HG02870 (cell line): ENCODE measurements around the gene MAP1A.
"Not testable (repeated sequence)": the region's sequence is repeated elsewhere in the genome, so short reads cannot be mapped to it uniquely, and the experiment has no call there.

Experiments used
- ATAC-seq: cut with Tn5 transposase; IDR thresholded peaks from one replicate; pipeline ENCODE4 v1.9.1; 2021; ENCODE audit warnings: mild to moderate bottlenecking, moderate library complexity; ENCODE audit not compliant: unreplicated experiment

Gene MAP1A

DNA sequence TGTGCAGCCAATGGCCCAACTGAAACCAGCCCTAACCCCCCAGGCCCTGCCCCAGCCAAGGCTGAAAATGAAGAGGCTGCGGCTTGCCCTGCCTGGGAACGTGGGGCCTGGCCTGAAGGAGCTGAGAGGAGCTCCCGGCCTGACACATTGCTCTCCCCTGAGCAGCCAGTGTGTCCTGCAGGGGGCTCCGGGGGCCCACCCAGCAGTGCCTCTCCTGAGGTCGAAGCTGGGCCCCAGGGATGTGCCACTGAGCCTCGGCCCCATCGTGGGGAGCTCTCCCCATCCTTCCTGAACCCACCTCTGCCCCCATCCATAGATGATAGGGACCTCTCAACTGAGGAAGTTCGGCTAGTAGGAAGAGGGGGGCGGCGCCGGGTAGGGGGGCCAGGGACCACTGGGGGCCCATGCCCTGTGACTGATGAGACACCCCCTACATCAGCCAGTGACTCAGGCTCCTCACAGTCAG lies 11.2 kb downstream of the MAP1A start:
- no peak for ATAC-seq

- no peak for ATAC-seq
Observed at GRCh38 chr15:43529141-43529540, 11.7 kb downstream of the MAP1A start.

GRCh38 chr15:43529587-43530345 lies 12.4 kb downstream of the MAP1A start:
- no peak for ATAC-seq

DNA sequence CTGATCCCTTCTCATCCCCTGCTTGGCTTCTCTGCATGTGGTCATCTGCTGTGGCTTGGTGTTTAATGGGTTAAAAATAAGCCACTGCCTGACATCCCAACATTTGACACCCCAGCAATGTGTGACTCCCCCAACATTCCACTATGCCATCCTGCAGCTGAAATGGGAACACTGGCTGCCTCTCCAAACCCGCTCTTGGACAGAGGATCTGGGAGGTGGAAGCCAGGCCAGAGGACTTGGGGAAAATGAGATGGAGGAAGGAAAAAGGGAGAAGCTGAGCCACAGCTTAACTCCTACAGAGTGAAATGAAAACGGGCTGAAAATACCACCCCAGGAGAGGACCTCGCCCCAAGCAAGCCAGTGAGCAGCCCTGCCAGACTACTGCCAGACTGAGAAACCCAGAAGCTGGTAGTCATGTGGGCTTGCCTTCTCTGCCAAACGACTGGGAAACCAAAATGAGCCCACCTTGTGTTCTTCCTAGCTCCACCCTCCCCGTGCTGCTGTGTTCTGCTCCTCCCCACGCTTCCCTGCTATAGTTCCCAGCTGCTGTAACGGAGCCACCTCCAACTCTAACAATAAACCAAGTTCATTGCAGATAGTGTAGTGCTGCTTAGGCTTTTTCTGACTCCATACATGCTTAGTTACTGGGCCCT lies 13.7 kb downstream of the MAP1A start:
- no peak for ATAC-seq

DNA sequence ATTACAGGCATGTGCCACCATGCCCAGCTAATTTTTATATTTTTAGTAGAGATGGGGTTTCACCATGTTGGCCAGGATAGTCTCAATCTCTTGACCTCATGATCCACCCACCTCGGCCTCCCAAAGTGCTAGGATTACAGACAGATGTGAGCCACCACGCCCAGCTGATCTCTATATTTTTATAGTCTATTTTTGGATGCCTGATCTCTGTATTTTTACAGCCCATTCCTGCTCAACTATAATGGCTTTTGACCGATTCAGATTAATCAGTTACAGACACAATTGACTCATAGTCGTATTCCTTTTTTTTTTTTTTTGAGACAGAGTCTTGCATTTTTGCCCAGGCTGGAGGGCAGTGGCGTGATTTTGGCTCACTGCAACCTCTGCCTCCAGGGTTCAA lies 15.4 kb downstream of the MAP1A start:
- ATAC-seq, result not testable (repeated sequence)

DNA sequence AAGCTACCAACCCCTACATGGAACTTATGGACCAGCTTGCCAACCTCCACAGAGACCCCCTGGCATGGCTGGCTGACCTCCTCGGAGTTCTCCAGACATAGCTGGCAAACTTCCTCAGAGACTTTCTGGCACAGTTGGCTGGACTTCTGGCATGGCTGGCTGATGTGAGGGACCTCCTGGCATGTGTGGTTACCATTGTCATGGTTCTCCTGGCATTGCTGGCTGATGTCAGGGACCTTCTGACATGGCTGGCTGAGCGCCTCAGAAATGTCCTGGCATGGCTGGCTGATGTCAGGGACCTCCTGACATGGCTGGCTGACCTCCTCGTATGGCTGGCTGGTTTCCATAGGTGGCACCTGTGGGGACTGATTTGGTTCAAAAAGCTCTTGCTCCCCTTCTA lies 17.5 kb downstream of the MAP1A start:
- no peak for ATAC-seq

DNA sequence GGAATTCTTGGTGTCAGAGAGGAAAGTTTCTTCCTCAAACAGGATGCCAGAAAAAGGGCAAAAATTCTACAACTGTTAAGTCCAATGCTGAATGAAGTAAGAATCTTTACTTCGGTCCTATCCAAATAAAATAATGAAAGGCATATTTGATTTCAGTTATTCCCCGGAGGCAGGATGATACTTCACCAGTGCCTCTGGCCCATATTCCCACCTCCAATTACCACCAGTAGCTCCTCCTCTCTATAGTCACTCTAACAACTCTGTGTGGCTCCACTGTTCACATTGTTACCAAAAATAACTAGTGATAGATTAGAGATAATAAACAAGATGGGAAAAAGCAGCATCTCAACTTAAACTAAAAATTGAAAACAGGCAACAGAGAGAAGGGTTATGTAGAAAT lies 20.7 kb downstream of the MAP1A start:
- no peak for ATAC-seq

GRCh38 chr15:43541785-43542184 lies 24.4 kb downstream of the MAP1A start:
- no peak for ATAC-seq

DNA sequence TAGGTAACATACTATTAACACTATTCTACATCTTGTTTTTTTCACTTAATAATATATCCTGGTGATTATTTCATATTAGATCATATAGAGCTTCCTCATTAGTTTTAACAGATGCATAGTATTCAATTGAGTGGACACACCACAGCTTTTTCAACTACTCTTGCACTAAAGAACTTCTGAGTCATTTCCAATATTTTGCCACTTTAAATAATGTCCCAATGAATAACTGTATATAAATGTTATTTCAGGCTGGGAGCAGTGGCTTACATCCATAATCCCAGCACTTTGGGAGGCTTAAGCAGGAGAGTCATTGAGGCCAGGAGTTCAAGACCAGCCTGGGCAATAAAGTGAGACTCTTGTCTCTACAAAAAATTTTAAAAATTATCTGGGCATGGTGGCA lies 26.9 kb downstream of the MAP1A start:
- no peak for ATAC-seq

DNA sequence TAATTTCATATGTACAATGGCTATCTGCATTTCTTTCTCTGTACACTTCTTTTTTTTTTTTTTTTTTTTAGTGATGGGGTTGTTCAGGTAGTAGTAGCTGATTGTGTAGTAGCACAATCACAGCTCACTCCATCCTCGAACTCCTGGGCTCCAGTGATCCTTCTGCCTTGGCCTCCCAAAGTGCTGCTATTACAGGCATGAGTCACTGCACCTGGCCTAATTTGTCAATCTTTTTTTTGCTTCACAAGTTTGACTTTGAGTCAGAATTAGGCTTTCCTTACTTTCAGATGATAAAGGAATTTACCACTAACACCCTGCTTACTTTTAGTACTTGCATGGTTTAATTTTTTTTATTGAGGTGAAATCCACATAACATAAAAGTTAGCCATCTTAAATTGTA lies 28.0 kb downstream of the MAP1A start:
- ATAC-seq, result no peak

GRCh38 chr15:43547539-43547938 lies 30.1 kb downstream of the MAP1A start:
- ATAC-seq, result no peak

GRCh38 chr15:43550527-43551363 lies 33.3 kb downstream of the MAP1A start:
- no peak for ATAC-seq

- no peak for ATAC-seq
Observed at GRCh38 chr15:43552256-43552655, 34.8 kb downstream of the MAP1A start.

DNA sequence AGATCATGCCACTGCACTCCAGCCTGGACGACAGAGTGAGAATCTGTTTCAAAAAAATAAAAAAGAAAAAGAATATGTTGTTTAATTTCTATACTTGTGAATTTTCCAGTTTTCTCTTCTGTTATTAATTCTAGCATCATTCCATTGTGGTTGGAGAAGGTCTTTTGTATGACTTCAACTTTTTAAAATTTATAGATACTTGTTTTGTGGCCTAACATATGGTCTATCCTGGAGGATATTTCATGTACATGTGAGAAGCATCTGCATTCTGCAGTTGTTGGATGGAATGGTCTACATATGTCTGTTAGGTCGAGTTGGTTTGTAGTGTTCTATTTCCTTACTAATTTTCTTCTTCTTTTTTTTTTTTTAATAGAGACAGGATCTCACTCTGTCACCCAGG lies 35.6 kb downstream of the MAP1A start:
- ATAC-seq, result no peak

GRCh38 chr15:43562753-43563152 lies 45.3 kb downstream of the MAP1A start:
- ATAC-seq, result not testable (repeated sequence)

- ATAC-seq, result not testable (repeated sequence)
Observed at GRCh38 chr15:43563793-43564192, 46.4 kb downstream of the MAP1A start.

DNA sequence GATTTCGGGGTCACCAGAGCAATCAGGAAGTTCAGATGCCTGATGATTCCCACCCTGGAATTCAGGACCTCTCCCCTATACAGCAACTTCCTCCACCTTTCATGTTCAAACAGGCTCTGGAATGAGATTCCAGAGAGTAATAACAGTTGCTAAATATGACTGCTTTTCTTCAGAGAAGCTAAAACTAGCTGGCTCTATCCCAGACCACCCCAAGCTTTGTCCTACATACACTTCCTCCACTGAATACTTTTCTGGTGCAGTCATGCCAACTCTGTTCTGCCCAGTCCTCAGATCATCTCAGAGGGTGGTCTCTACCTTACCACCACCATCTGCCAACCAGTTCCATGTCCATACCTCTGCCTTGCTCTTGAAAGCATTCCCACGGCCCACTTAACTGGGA lies 49.2 kb downstream of the MAP1A start:
- ATAC-seq, result not testable (repeated sequence)

GRCh38 chr15:43574607-43575006 lies 57.2 kb downstream of the MAP1A start:
- not testable (repeated sequence) for ATAC-seq
